Measurements from ENCODE around the gene PPP1R9B.

Gene PPP1R9B

DNA sequence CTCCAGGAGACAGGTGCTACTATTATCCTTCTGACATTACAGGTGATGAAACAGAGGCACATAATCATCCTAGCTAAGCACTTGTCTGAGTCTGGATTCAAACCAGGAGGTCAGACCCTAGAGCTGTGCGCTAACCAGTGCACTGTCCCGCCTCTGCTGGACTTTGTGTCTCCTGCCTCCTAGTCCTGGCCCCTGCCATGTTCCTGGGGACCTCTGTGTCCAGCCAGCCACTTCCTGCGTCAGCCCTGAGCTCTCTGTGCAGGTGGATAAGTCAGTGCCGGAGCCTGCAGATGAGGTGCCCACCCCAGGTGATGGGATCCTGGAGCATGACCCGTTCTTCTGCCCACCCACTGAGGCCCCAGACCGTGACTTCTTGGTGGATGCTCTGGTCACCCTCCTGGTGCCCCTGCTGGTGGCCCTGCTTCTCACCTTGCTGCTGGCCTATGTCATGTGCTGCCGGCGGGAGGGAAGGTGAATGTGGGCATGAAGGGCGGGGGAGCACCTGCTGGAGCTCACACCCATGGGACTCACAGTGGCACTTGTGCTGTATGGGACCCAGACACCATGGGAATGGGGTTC lies 19.5 kb upstream of the PPP1R9B start:
- DNase-seq (ENCODE audit: extremely low read depth, insufficient read length): no peak
- H3K4me3 ChIP-seq (replicated peaks; ENCODE audit: low read depth, low read length): no peak overlapping the region
- TF ChIP-seq, protein P1, sequence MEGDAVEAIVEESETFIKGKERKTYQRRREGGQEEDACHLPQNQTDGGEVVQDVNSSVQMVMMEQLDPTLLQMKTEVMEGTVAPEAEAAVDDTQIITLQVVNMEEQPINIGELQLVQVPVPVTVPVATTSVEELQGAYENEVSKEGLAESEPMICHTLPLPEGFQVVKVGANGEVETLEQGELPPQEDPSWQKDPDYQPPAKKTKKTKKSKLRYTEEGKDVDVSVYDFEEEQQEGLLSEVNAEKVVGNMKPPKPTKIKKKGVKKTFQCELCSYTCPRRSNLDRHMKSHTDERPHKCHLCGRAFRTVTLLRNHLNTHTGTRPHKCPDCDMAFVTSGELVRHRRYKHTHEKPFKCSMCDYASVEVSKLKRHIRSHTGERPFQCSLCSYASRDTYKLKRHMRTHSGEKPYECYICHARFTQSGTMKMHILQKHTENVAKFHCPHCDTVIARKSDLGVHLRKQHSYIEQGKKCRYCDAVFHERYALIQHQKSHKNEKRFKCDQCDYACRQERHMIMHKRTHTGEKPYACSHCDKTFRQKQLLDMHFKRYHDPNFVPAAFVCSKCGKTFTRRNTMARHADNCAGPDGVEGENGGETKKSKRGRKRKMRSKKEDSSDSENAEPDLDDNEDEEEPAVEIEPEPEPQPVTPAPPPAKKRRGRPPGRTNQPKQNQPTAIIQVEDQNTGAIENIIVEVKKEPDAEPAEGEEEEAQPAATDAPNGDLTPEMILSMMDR (IDR thresholded peaks at IDR 0.05; ENCODE audit: insufficient read depth, low read length, poor library complexity, severe bottlenecking): no peak
- no peaks in the 10 kb centered on the region for H3K36me3 ChIP-seq (ENCODE audit: control insufficient read depth, insufficient read depth, low read length)
- H3K27me3 ChIP-seq (replicated peaks; ENCODE audit: control insufficient read depth, insufficient read depth, low read length): no peaks in the 10 kb centered on the region

DNA sequence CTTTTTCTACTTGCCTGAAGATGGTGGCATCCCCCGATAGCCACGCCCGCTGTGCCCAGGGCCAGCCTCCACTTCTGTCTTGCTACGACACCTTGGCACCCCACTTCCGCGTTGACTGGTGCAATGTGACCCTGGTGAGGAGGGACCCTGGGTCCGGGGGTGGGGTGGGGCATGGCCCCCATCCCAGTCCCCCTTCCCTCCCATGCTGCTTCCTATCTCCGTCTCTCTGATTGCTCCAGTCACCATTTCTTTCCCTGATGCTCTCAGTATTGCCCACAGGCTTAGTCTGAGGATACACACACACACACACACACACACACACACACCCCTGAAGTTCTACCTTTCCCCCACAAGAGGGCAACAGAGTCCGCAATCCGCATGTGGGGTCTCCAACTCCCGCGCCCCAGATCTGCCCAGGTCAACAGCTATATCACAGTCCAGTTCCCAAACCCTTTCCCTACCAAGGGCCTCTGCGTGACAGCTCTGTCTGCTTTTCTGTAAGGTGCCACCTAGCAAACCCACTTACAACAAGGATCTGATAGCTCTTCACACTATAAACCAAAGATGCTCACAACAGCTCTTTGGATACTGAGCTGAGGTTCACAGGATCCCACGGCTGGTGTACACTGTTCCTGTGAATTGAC lies 18.8 kb upstream of the PPP1R9B start:
- Histone ChIP-seq H3K36me3 (ENCODE audit: control insufficient read depth, insufficient read depth, low read length) (no peaks in the 10 kb centered on the region), H3K27me3 (replicated peaks; ENCODE audit: control insufficient read depth, insufficient read depth, low read length) (no peaks in the 10 kb centered on the region), H3K4me3 (replicated peaks; ENCODE audit: low read depth, low read length) (no peak overlapping the region)
- TF ChIP-seq, protein P1 (IDR thresholded peaks at IDR 0.05; ENCODE audit: insufficient read depth, low read length, poor library complexity, severe bottlenecking): peak; percentile 87
- DNase-seq (ENCODE audit: extremely low read depth, insufficient read length): peak; percentile 81

- Histone ChIP-seq H3K36me3 (ENCODE audit: control insufficient read depth, insufficient read depth, low read length) (no peaks in the 10 kb centered on the region), H3K27me3 (replicated peaks; ENCODE audit: control insufficient read depth, insufficient read depth, low read length) (no peaks in the 10 kb centered on the region), H3K4me3 (replicated peaks; ENCODE audit: low read depth, low read length) (no peak overlapping the region)
- DNase-seq (ENCODE audit: extremely low read depth, insufficient read length): no peak
- TF ChIP-seq, protein P1 (IDR thresholded peaks at IDR 0.05; ENCODE audit: insufficient read depth, low read length, poor library complexity, severe bottlenecking): no peak
Observed at GRCh38 chr17:50168319-50168718, 17.8 kb upstream of the PPP1R9B start.

GRCh38 chr17:50167371-50167770 lies 16.9 kb upstream of the PPP1R9B start:
- TF ChIP-seq, protein P1 (IDR thresholded peaks at IDR 0.05; ENCODE audit: insufficient read depth, low read length, poor library complexity, severe bottlenecking): no peak
- Histone ChIP-seq H3K36me3 (ENCODE audit: control insufficient read depth, insufficient read depth, low read length) (no peaks in the 10 kb centered on the region), H3K4me3 (replicated peaks; ENCODE audit: low read depth, low read length) (no peak overlapping the region), H3K27me3 (replicated peaks; ENCODE audit: control insufficient read depth, insufficient read depth, low read length) (no peaks in the 10 kb centered on the region)
- no peak for DNase-seq (ENCODE audit: extremely low read depth, insufficient read length)

DNA sequence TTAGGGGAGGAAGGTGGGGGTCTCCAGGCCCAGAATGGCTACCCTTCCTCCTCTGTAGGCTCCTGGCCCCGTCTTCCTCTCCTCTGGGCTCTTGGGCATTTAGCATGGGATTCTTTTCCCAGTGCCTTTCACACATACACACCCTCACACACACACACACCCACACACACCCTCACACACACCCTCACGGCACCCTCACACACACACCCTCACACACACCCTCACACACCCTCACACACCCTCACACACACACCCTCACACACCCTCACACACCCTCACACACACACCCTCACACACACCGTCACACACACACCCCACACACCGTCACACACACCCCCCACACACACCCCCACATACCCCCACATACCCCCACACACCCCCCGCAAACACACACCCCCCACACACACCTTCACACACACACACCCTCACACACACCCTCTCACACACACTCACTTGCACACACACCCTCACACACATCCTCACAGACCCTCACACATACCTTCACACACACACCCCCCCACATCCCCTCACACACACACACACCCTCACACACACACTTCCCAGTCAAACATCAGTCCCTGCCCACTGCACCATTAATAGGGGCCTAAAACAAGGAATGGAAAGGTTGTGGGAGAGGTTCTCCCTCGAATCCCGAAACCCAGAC lies 16.2 kb upstream of the PPP1R9B start:
- Histone ChIP-seq H3K36me3 (ENCODE audit: control insufficient read depth, insufficient read depth, low read length) (no peaks in the 10 kb centered on the region), H3K4me3 (replicated peaks; ENCODE audit: low read depth, low read length) (no peak overlapping the region), H3K27me3 (replicated peaks; ENCODE audit: control insufficient read depth, insufficient read depth, low read length) (no peaks in the 10 kb centered on the region)
- DNase-seq (ENCODE audit: extremely low read depth, insufficient read length): no peak
- TF ChIP-seq, protein P1 (IDR thresholded peaks at IDR 0.05; ENCODE audit: insufficient read depth, low read length, poor library complexity, severe bottlenecking): no peak
